Neural progenitor cell (in vitro differentiated cells): ENCODE measurements around the gene WFIKKN1. TPM values are rescaled to one million over a fixed set of nuclear protein-coding genes. Genes with fewer than 3 reads are reported as not detected.

Source experiments
- DNase-seq: peaks from one replicate; pipeline ENCODE4 v3.0.0-alpha.2; 2016; ENCODE audit warnings: low spot score
- H2AFZ ChIP-seq: fragments of 200-600 bp; sonication (generic); replicated peaks from 2 replicates; pipeline ENCODE4 v1.6.1; 2016; ENCODE audit warnings: antibody characterized with exemption
- H3F3A ChIP-seq: fragments of 200-600 bp; sonication (generic); 2 replicates; pipeline ENCODE4 v1.6.1; 2016; ENCODE audit warnings: antibody characterized with exemption, low read depth
- H3K27ac ChIP-seq: fragments of 200-600 bp; sonication (generic); 2 replicates; pipeline ENCODE4 v1.5.1; 2016; ENCODE audit warnings: mild to moderate bottlenecking
- H3K27me3 ChIP-seq: fragments of 200-600 bp; sonication (generic); 2 replicates; pipeline ENCODE4 v1.6.1; 2016; ENCODE audit warnings: mild to moderate bottlenecking, moderate library complexity
- H3K36me3 ChIP-seq: fragments of 200-600 bp; sonication (generic); 2 replicates; pipeline ENCODE4 v1.5.1; 2016
- H3K4me1 ChIP-seq: fragments of 200-600 bp; sonication (generic); 2 replicates; pipeline ENCODE4 v1.6.1; 2016; ENCODE audit warnings: mixed run types
- H3K4me2 ChIP-seq: fragments of 200-600 bp; sonication (generic); 2 replicates; pipeline ENCODE4 v1.6.1; 2016
- H3K4me3 ChIP-seq: fragments of 200-600 bp; sonication (generic); 2 replicates; pipeline ENCODE4 v1.5.1; 2016
- H3K79me2 ChIP-seq: fragments of 200-600 bp; sonication (generic); 2 replicates; pipeline ENCODE4 v1.6.1; 2016; ENCODE audit warnings: low read depth
- H3K9ac ChIP-seq: fragments of 200-600 bp; sonication (generic); 2 replicates; pipeline ENCODE4 v1.6.1; 2016
- H3K9me3 ChIP-seq: fragments of 200-600 bp; sonication (generic); 2 replicates; pipeline ENCODE4 v1.5.1; 2016; ENCODE audit warnings: low read depth
- H4K20me1 ChIP-seq: fragments of 200-600 bp; sonication (generic); 2 replicates; pipeline ENCODE4 v1.6.1; 2016; ENCODE audit warnings: low read depth
- H3K27ac Mint-ChIP-seq: 3 replicates; pipeline ENCODE4 v1.8.0; 2021; ENCODE audit warnings: mixed read lengths
- H3K27me3 Mint-ChIP-seq: 2 replicates; pipeline ENCODE4 v1.8.0; 2022; ENCODE audit warnings: low read depth, mild to moderate bottlenecking, inconsistent platforms, moderate library complexity, mixed read lengths; ENCODE audit not compliant: insufficient read depth
- H3K36me3 Mint-ChIP-seq: 3 replicates; pipeline ENCODE4 v1.8.0; 2021; ENCODE audit warnings: mixed read lengths
- H3K4me1 Mint-ChIP-seq: 3 replicates; pipeline ENCODE4 v1.8.0; 2021; ENCODE audit warnings: mixed read lengths
- H3K4me3 Mint-ChIP-seq: 3 replicates; pipeline ENCODE4 v1.8.0; 2021; ENCODE audit warnings: mild to moderate bottlenecking, moderate library complexity, mixed read lengths
- H3K9me3 Mint-ChIP-seq: 3 replicates; pipeline ENCODE4 v1.8.0; 2020; ENCODE audit warnings: mixed read lengths
- CTCF ChIP-seq: fragments of 200-600 bp; sonication (generic); IDR thresholded peaks from 2 replicates; pipeline ENCODE4 v1.5.1; 2017; ENCODE audit warnings: antibody characterized with exemption, mild to moderate bottlenecking
- EZH2 ChIP-seq: fragments of 200-600 bp; sonication (generic); IDR thresholded peaks from 2 replicates; pipeline ENCODE4 v1.6.1; 2017; ENCODE audit warnings: antibody characterized with exemption, mild to moderate bottlenecking, moderate library complexity
- EZH2phosphoT487 ChIP-seq: fragments of 200-600 bp; sonication (generic); IDR thresholded peaks from 2 replicates; pipeline ENCODE4 v1.6.1; 2017; ENCODE audit warnings: antibody characterized with exemption
- total RNA-seq: library from RNA; depleted of rRNA; stranded (reverse); fragments of >200 nt; gene quantifications from 2 replicates; pipeline ENCODE4 v1.2.3, GENCODE V29; 2015; ENCODE audit warnings: low replicate concordance

WFIKKN1 gene
- total RNA-seq, 1 donor from 2014 or later = 5.9 TPM

GRCh38 chr16:586645-587590 is 43.9 kb upstream of the WFIKKN1 start:
- TF ChIP-seq EZH2phosphoT487 (no peak), CTCF (no peak), EZH2 (no peak)
- H3K27me3 Mint-ChIP-seq = peaks cover 15% of the 10 kb centered on the region
- DNase-seq = no peak
- H3K9me3 ChIP-seq = no peaks in the 10 kb centered on the region
- peaks cover 26% of the 10 kb centered on the region for H3K79me2 ChIP-seq
- H3K4me2 ChIP-seq = no peak overlapping the region
- no peak overlapping the region for H3K4me3 ChIP-seq
- H2AFZ ChIP-seq = no peak overlapping the region
- no peaks in the 10 kb centered on the region for H3K36me3 ChIP-seq
- no peak overlapping the region for H3K27ac Mint-ChIP-seq
- H3K9me3 Mint-ChIP-seq = no peaks in the 10 kb centered on the region
- peaks cover 51% of the 10 kb centered on the region for H3K27me3 ChIP-seq
- H3K4me3 Mint-ChIP-seq = peak overlapping the region; percentile 97
- H3K4me1 ChIP-seq = peaks cover 6% of the 10 kb centered on the region
- peaks cover 2% of the 10 kb centered on the region for H3K36me3 Mint-ChIP-seq
- H4K20me1 ChIP-seq = peaks cover 67% of the 10 kb centered on the region
- H3K27ac ChIP-seq = no peak overlapping the region
- no peak overlapping the region for H3K9ac ChIP-seq
- H3K4me1 Mint-ChIP-seq = peaks cover 22% of the 10 kb centered on the region
- H3F3A ChIP-seq = peaks cover 30% of the 10 kb centered on the region

DNA sequence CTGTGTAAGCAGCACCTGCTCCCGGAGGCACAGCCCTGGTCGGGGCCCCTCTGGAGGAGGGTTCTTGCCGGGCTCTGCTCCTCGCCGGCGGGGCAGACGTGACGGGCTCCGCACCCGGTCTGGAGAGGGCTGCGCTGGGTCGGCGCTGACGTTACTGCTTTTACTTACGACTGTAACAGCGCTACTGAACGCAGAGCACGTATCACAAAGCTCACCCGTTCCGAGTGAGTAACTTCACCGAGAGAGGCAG is 42.2 kb upstream of the WFIKKN1 start:
- DNase-seq = peak; percentile 81
- Mint-ChIP-seq H3K27ac (peak overlapping the region; percentile 74), H3K36me3 (peaks cover 2% of the 10 kb centered on the region), H3K4me1 (peaks cover 28% of the 10 kb centered on the region), H3K9me3 (no peaks in the 10 kb centered on the region), H3K4me3 (peak overlapping the region; percentile 97), H3K27me3 (peaks cover 15% of the 10 kb centered on the region)
- Histone ChIP-seq H3K9ac (peak overlapping the region; percentile 78), H3K27ac (peak overlapping the region; percentile 92), H3K79me2 (peaks cover 32% of the 10 kb centered on the region), H4K20me1 (peaks cover 74% of the 10 kb centered on the region), H3K4me3 (peak overlapping the region; percentile 94), H3K27me3 (peaks cover 47% of the 10 kb centered on the region), H3K4me1 (peaks cover 6% of the 10 kb centered on the region), H3K4me2 (peak overlapping the region; percentile 94), H3K36me3 (no peaks in the 10 kb centered on the region), H3F3A (peaks cover 23% of the 10 kb centered on the region), H2AFZ (peak overlapping the region; percentile 99), H3K9me3 (no peaks in the 10 kb centered on the region)
- TF ChIP-seq EZH2phosphoT487 = no peak
- TF ChIP-seq EZH2 = no peak
- TF ChIP-seq CTCF = no peak

DNA sequence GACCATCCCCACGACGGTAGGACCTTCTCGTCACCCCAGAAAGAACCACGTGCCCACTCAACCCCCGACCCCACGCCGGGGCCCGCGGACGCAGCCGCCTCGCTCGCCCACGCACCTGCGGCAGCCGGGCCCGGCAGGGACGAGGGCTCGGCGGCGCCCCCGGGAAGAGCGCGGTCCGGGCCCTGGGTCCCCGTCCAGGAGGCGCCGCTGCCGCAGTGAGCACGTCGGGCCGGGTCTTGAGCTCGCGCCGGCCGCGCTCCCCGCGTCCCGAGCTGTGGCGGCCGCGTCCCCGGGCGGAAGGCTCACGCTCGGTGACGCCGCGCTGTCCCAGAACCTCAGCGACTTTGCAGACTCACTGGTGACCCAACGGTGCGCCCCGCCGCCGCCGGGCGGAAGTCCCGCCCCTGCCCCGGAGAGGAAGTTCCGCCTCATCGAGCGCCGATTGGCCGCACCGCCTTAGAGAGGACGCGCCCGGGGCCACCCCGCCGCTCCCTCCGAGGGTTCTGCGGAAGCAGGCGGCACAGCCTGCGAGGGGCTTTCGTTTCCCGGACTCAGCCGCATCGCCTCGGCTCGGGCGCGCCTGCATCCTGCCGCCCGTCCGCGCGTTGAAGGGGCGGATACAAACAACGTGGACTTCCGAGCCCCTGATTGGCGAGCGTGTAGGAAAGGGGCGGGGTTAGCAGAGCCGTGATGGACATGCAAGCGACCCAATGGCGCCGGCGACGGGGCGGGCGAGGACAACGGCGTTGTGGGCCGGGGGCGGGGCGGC is 41.7 kb upstream of the WFIKKN1 start:
- peaks cover 42% of the 10 kb centered on the region for H3K27me3 ChIP-seq
- no peak for TF ChIP-seq EZH2
- no peak for TF ChIP-seq EZH2phosphoT487
- TF ChIP-seq CTCF = no peak

More for the DNA sequence above, 41.7 kb upstream of the WFIKKN1 start:
- peaks cover 20% of the 10 kb centered on the region for H3F3A ChIP-seq
- H3K36me3 Mint-ChIP-seq = peaks cover 3% of the 10 kb centered on the region
- peaks cover 15% of the 10 kb centered on the region for H3K27me3 Mint-ChIP-seq
- H3K9me3 ChIP-seq = no peaks in the 10 kb centered on the region
- H3K36me3 ChIP-seq = no peaks in the 10 kb centered on the region
- peak overlapping the region; percentile 94 for H3K4me3 ChIP-seq
- no peaks in the 10 kb centered on the region for H3K9me3 Mint-ChIP-seq
- peaks cover 30% of the 10 kb centered on the region for H3K4me1 Mint-ChIP-seq
- H3K27ac Mint-ChIP-seq = peak overlapping the region; percentile 100
- peak overlapping the region; percentile 94 for H3K4me2 ChIP-seq
- H3K4me3 Mint-ChIP-seq = peak overlapping the region; percentile 100
- peak overlapping the region; percentile 92 for H3K27ac ChIP-seq
- H4K20me1 ChIP-seq = peaks cover 74% of the 10 kb centered on the region
- H3K9ac ChIP-seq = peak overlapping the region; percentile 78
- DNase-seq = peak; percentile 96
- H3K4me1 ChIP-seq = peaks cover 5% of the 10 kb centered on the region
- H2AFZ ChIP-seq = peak overlapping the region; percentile 99
- peaks cover 32% of the 10 kb centered on the region for H3K79me2 ChIP-seq
